IPS DF 19.7 (cell line): ENCODE measurements around the gene PPIA.
"Not testable (repeated sequence)": the region's sequence is repeated elsewhere in the genome, so short reads cannot be mapped to it uniquely, and the experiment has no call there.

Source experiments
- DNase-seq: peaks from one replicate; pipeline ENCODE4 v3.0.0-alpha.2; 2013; ENCODE audit warnings: low read depth, low spot score

Gene PPIA

GRCh38 chr7:44787762-44788161 lies 8.7 kb upstream of the PPIA start:
- no peak for DNase-seq

- no peak for DNase-seq
Measured at GRCh38 chr7:44789990-44790389, 6.5 kb upstream of the PPIA start.

GRCh38 chr7:44791278-44792219 lies 4.9 kb upstream of the PPIA start:
- DNase-seq: no peak

- DNase-seq: no peak
Measured at GRCh38 chr7:44793919-44794318, 2.6 kb upstream of the PPIA start.

GRCh38 chr7:44794331-44794730 lies 2.1 kb upstream of the PPIA start:
- no peak for DNase-seq

- peak; percentile 33 for DNase-seq
Measured at GRCh38 chr7:44796034-44796503, 412 bp upstream of the PPIA start.

- no peak for DNase-seq
Measured at GRCh38 chr7:44797329-44798258, 1.1 kb downstream of the PPIA start.

- no peak for DNase-seq
Measured at GRCh38 chr7:44798649-44799305, 2.3 kb downstream of the PPIA start.

- no peak for DNase-seq
Measured at GRCh38 chr7:44799939-44800338, 3.5 kb downstream of the PPIA start.

- DNase-seq: no peak
Measured at GRCh38 chr7:44801890-44802289, 5.4 kb downstream of the PPIA start.

- no peak for DNase-seq
Measured at GRCh38 chr7:44802418-44803025, 6.0 kb downstream of the PPIA start.

GRCh38 chr7:44803828-44804519 lies 7.5 kb downstream of the PPIA start:
- not testable (repeated sequence) for DNase-seq

GRCh38 chr7:44805950-44806349 lies 9.5 kb downstream of the PPIA start:
- no peak for DNase-seq

GRCh38 chr7:44808914-44809393 lies 12.5 kb downstream of the PPIA start:
- no peak for DNase-seq

GRCh38 chr7:44811093-44811492 lies 14.6 kb downstream of the PPIA start:
- DNase-seq: no peak

GRCh38 chr7:44811571-44811970 lies 15.1 kb downstream of the PPIA start:
- no peak for DNase-seq

- DNase-seq: no peak
Measured at GRCh38 chr7:44814919-44815318, 18.4 kb downstream of the PPIA start.

- DNase-seq: no peak
Measured at GRCh38 chr7:44819292-44819691, 22.8 kb downstream of the PPIA start.

- no peak for DNase-seq
Measured at GRCh38 chr7:44823255-44823781, 26.8 kb downstream of the PPIA start.

GRCh38 chr7:44824894-44825526 lies 28.5 kb downstream of the PPIA start:
- DNase-seq: no peak
